H1 (cell line): ENCODE results near the gene RRBP1. TPM values are rescaled to one million over a fixed set of nuclear protein-coding genes. Genes with fewer than 3 reads are reported as not detected.

Experiments
- CHD7 ChIP-seq: fragments of 300-600 bp; sonication (generic); IDR thresholded peaks from 2 replicates; pipeline ENCODE4 v1.7.1; 2012; ENCODE audit warnings: low read length, moderate library complexity, mild to moderate bottlenecking, inconsistent platforms; ENCODE audit not compliant: insufficient replicate concordance
- FOSL1 ChIP-seq: IDR thresholded peaks from 2 replicates; pipeline ENCODE4 v1.6.1; 2011; ENCODE audit warnings: mild to moderate bottlenecking, low read depth, low read length, moderate library complexity; ENCODE audit not compliant: insufficient read depth
- GTF2F1 ChIP-seq: IDR thresholded peaks from 2 replicates; pipeline ENCODE4 v1.6.1; 2012; ENCODE audit warnings: low read depth, low read length, improper control_type of control experiment, borderline replicate concordance
- JUN ChIP-seq: IDR thresholded peaks from 2 replicates; pipeline ENCODE4 v1.6.1; 2011; ENCODE audit warnings: low read depth, mild to moderate bottlenecking, improper control_type of control experiment, low read length
- KDM5A ChIP-seq: fragments of 200-600 bp; IDR thresholded peaks from 2 replicates; pipeline ENCODE4 v1.7.1; 2012; ENCODE audit warnings: mild to moderate bottlenecking, low read length, inconsistent platforms, mixed read lengths
- MAFK ChIP-seq: IDR thresholded peaks from 2 replicates; pipeline ENCODE4 v1.6.1; 2012; ENCODE audit warnings: low read depth, mild to moderate bottlenecking, improper control_type of control experiment, low read length
- RXRA ChIP-seq: IDR thresholded peaks from 2 replicates; pipeline ENCODE4 v1.6.1; 2011; ENCODE audit warnings: low read depth, mild to moderate bottlenecking, low read length, moderate library complexity; ENCODE audit not compliant: insufficient read depth
- polyA plus RNA-seq, 7 experiments: library from polyadenylated mRNA; depleted of rRNA in 3 of 7; stranded (reverse) in 5 of 7; unstranded in 2 of 7; fragments of >200 nt in 5 of 7; fragments of 200-250 nt in 2 of 7; gene quantifications; 1 replicate in 5 of 7; 2 replicates in 1 of 7; 4 replicates in 1 of 7; pipeline versions ENCODE4 v1.2.1 to v1.2.3, GENCODE V29; 2011 to 2013; ENCODE audit warnings: missing spikeins in 2 of 7, mixed read lengths in 2 of 7
- total RNA-seq: library from RNA; stranded (reverse); fragmentation: NEBNext Ultra II Directional; extraction: Animal tissue kit (Norgen Biotek cat#: 25700); gene quantifications from 2 replicates; pipeline ENCODE4 v1.2.1, GENCODE V29; 2021

The RRBP1 gene
- total and polyA plus RNA-seq, 2 of the 8 experiments (the other 6 are each of a cell fraction or from before 2014, with no cell fraction given) = 15.9 to 157 TPM

GRCh38 chr20:17635332-17636244 is 46.5 kb downstream of the RRBP1 start (continued):
- no peak for TF ChIP-seq JUN
- TF ChIP-seq KDM5A = no peak
- TF ChIP-seq GTF2F1 = no peak
- no peak for TF ChIP-seq FOSL1
- TF ChIP-seq RXRA = no peak
- TF ChIP-seq CHD7 = no peak
- TF ChIP-seq MAFK = no peak
